Psoas muscle (tissue), 8 donors: ENCODE data around the gene CLHC1. TPM values are rescaled to one million over a fixed set of nuclear protein-coding genes. Genes with fewer than 3 reads are reported as not detected.
"Not testable (repeated sequence)": the region's sequence is repeated elsewhere in the genome, so short reads cannot be mapped to it uniquely, and the experiment has no call there.

Experiments
- ATAC-seq, 4 donors: fragments of 200-7000 bp; cut with Tn5 transposase; one replicate each; pipeline ENCODE4 v1.9.1; 2020; ENCODE audit warnings: moderate library complexity in 3 of 4, mild to moderate bottlenecking in 2 of 4
- DNase-seq, 2 donors: peaks; one replicate each; pipeline ENCODE4 v3.0.0-alpha.2; 2020
- H3K27ac ChIP-seq: fragments of 200-600 bp; one replicate; pipeline ENCODE4 v1.8.0; 2022
- H3K27me3 ChIP-seq, 3 donors: fragments of 200-600 bp in 1 of 3; one replicate each; pipeline versions ENCODE4 v1.6.1 to v1.8.0; 2013 to 2022; ENCODE audit warnings: low read length in 2 of 3, mild to moderate bottlenecking in 2 of 3, moderate library complexity in 1 of 3; ENCODE audit not compliant: insufficient read depth in 3 of 3
- H3K36me3 ChIP-seq, 2 donors: fragments of 200-600 bp in 1 of 2; one replicate each; pipeline versions ENCODE4 v1.6.1 to v1.8.0; 2013 to 2022; ENCODE audit warnings: low read depth in 1 of 2, mild to moderate bottlenecking in 1 of 2, moderate library complexity in 1 of 2; ENCODE audit not compliant: insufficient read depth in 1 of 2
- H3K4me1 ChIP-seq: fragments of 200-600 bp; one replicate; pipeline ENCODE4 v1.8.0; 2022
- H3K4me3 ChIP-seq: fragments of 200-600 bp; one replicate; pipeline ENCODE4 v1.8.0; 2022; ENCODE audit warnings: mild to moderate bottlenecking
- H3K9me3 ChIP-seq: fragments of 200-600 bp; one replicate; pipeline ENCODE4 v1.8.0; 2022
- whole genome bisulfite sequencing, 3 donors: extraction: QIAGEN DNeasy Blood & Tissue Kit; methylation state at CpG; one replicate each; pipeline versions ENCODE4 v1.1.6 to v1.1.7; 2013; 5-methylcytosine and 5-hydroxymethylcytosine counted together
- intact Hi-C, 2 donors: fragments of 100-400 bp; cut with DNase I; formaldehyde crosslinking; loops; one replicate each; pipeline versions ENCODE4 v1.11.0 to v1.14.2; 2022
- polyA plus RNA-seq, 3 donors: library from polyadenylated mRNA; stranded (reverse); fragments of 200-250 nt; gene quantifications; one replicate each; pipeline ENCODE4 v1.2.3, GENCODE V29; 2013
- total RNA-seq, 4 donors: library from RNA; stranded (reverse); fragmentation: NEBNext Ultra II Directional in 2 of 4; extraction: Animal tissue kit (Norgen Biotek cat#: 25700) in 2 of 4; gene quantifications; one replicate each; pipeline versions ENCODE4 v1.2.1 to v1.2.4, GENCODE V29; 2021 to 2023
- TF ChIP-seq, protein P1 (sequence below): fragments of 200-600 bp; IDR thresholded peaks from one replicate; pipeline ENCODE4 v1.8.0; 2022; ENCODE audit warnings: antibody characterized with exemption
- donor health status: healthy with polysubstance abuse.
- donor health status: DM: no; HTN: no; CAD: no; lungs with moderate emphysema.
- donor health status: Bipolar disorder and iron deficiency.
- donor health status: healthy.
- donor health status: DM: yes; HTN: yes; CAD: no.
- donor health status: DM: no; HTN: no; CAD: no.
- donor health status: DM: no; HTN: no; CAD: no.
- donor health status: DM: yes; HTN: yes; CAD: no.

CLHC1 gene
- total and polyA plus RNA-seq, 7 donors = 0.47 to 6.8 (median 3.2) TPM

DNA sequence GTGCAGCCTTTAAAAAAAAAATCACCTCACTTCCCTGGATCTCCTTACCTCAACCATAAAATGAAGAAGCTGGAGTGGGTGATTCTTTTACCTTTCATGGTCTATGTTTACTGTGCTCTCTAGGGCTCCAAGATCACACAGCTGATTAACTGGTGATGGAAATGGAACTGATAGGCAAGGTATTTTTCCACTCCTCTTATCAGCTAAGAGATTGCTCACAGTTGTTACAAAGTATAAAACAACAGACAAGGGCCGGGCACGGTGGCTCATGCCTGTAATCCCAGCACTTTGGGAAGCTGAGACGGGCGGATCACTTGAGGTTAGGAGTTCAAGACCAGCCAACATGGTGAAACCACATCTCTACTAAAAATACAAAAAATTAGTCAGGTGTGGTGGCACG, 14.9 kb upstream of the CLHC1 start:
- no peak for ATAC-seq
- Histone ChIP-seq H3K9me3 (no peaks in the 10 kb centered on the region), H3K27me3 (no peaks in the 10 kb centered on the region), H3K27ac (no peak overlapping the region), H3K36me3 (peaks cover 6 to 99% of the 10 kb centered on the region in 2 donors), H3K4me1 (no peaks in the 10 kb centered on the region), H3K4me3 (no peak overlapping the region)
- no peak for DNase-seq
- TF ChIP-seq, protein P1, sequence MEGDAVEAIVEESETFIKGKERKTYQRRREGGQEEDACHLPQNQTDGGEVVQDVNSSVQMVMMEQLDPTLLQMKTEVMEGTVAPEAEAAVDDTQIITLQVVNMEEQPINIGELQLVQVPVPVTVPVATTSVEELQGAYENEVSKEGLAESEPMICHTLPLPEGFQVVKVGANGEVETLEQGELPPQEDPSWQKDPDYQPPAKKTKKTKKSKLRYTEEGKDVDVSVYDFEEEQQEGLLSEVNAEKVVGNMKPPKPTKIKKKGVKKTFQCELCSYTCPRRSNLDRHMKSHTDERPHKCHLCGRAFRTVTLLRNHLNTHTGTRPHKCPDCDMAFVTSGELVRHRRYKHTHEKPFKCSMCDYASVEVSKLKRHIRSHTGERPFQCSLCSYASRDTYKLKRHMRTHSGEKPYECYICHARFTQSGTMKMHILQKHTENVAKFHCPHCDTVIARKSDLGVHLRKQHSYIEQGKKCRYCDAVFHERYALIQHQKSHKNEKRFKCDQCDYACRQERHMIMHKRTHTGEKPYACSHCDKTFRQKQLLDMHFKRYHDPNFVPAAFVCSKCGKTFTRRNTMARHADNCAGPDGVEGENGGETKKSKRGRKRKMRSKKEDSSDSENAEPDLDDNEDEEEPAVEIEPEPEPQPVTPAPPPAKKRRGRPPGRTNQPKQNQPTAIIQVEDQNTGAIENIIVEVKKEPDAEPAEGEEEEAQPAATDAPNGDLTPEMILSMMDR = no peak
- intact Hi-C loops = no loop called here
- WGBS, 3 donors = 85 to 94% (median 90%) methylated on average over 5 of the region's 5 CpGs

GRCh38 chr2:55245411-55245810, 13.3 kb upstream of the CLHC1 start:
- H3K9me3 ChIP-seq = no peaks in the 10 kb centered on the region
- ATAC-seq = no peak
- WGBS, 3 donors = 90 to 97% (median 92%) methylated on average over 5 of the region's 5 CpGs

GRCh38 chr2:55242617-55243016, 10.5 kb upstream of the CLHC1 start:
- intact Hi-C loops = no loop called here
- ATAC-seq (no peak), DNase-seq (no peak)
- no peaks in the 10 kb centered on the region for H3K9me3 ChIP-seq
- H3K4me1 ChIP-seq = no peaks in the 10 kb centered on the region
- H3K27me3 ChIP-seq = no peaks in the 10 kb centered on the region
- WGBS, 3 donors = 64 to 74% (median 67%) methylated on average over 1 of the region's 1 CpG
- peaks cover 2 to 99% of the 10 kb centered on the region in 2 donors for H3K36me3 ChIP-seq
- no peak overlapping the region for H3K27ac ChIP-seq
- H3K4me3 ChIP-seq = no peak overlapping the region
- TF ChIP-seq, protein P1 = no peak

More at GRCh38 chr2:55245411-55245810, 13.3 kb upstream of the CLHC1 start:
- TF ChIP-seq, protein P1 = no peak
- peaks cover 6 to 98% of the 10 kb centered on the region in 2 donors for H3K36me3 ChIP-seq
- H3K27ac ChIP-seq = no peak overlapping the region
- no peaks in the 10 kb centered on the region for H3K4me1 ChIP-seq
- DNase-seq = no peak
- intact Hi-C loops = no loop called here
- no peak overlapping the region for H3K4me3 ChIP-seq
- H3K27me3 ChIP-seq = no peaks in the 10 kb centered on the region

GRCh38 chr2:55241582-55241981, 9.5 kb upstream of the CLHC1 start:
- H3K27ac ChIP-seq, H3K9me3 ChIP-seq, intact Hi-C loops, ATAC-seq, H3K4me3 ChIP-seq, H3K4me1 ChIP-seq, DNase-seq, H3K27me3 ChIP-seq: not testable (repeated sequence)
- WGBS, 3 donors = 73 to 88% (median 85%) methylated on average over 8 of the region's 8 CpGs
- peaks cover 2 to 98% of the 10 kb centered on the region in 2 donors for H3K36me3 ChIP-seq

- TF ChIP-seq, protein P1 = no peak
- intact Hi-C loops = no loop called here
Observed at GRCh38 chr2:55239656-55240222, 7.6 kb upstream of the CLHC1 start.

More at GRCh38 chr2:55239656-55240222, 7.6 kb upstream of the CLHC1 start:
- no peaks in the 10 kb centered on the region for H3K27me3 ChIP-seq
- no peak overlapping the region for H3K4me3 ChIP-seq
- no peak overlapping the region for H3K27ac ChIP-seq
- no peaks in the 10 kb centered on the region for H3K9me3 ChIP-seq
- DNase-seq (no peak), ATAC-seq (no peak)
- 71 to 72% (median 71%) methylated on average over 4 of the region's 4 CpGs for WGBS, 3 donors
- H3K4me1 ChIP-seq = peaks cover 2% of the 10 kb centered on the region
- H3K36me3 ChIP-seq = peaks cover 9 to 98% of the 10 kb centered on the region in 2 donors
